CD14-positive monocyte (primary cell): ENCODE data around the gene SLIT3. TPM values are rescaled to one million over a fixed set of nuclear protein-coding genes. Genes with fewer than 3 reads are reported as not detected.
"Not testable (repeated sequence)": the region's sequence is repeated elsewhere in the genome, so short reads cannot be mapped to it uniquely, and the experiment has no call there.

Experiments
- DNase-seq, 3 donors: peaks; one replicate each; pipeline ENCODE4 v3.0.0-alpha.2; 2011 to 2022
- H2AFZ ChIP-seq: 2 replicates; pipeline ENCODE4 v1.6.0; 2012; ENCODE audit warnings: mild to moderate bottlenecking, low read depth, low read length, inconsistent platforms; ENCODE audit not compliant: insufficient read depth, poor library complexity, severe bottlenecking
- H3K27ac ChIP-seq, 2 donors: 1 replicate in 1 of 2; 2 replicates in 1 of 2; pipeline ENCODE4 v1.5.1; 2012 to 2013; ENCODE audit warnings: low read length in 2 of 2, control low read depth in 1 of 2, inconsistent platforms in 1 of 2, low read depth in 1 of 2, mild to moderate bottlenecking in 1 of 2
- H3K27me3 ChIP-seq, 2 donors: one replicate each; pipeline versions ENCODE4 v1.6.0 to v1.6.1; 2011 to 2013; ENCODE audit warnings: low read length in 2 of 2; ENCODE audit not compliant: control insufficient read depth in 2 of 2, insufficient read depth in 2 of 2
- H3K36me3 ChIP-seq, 2 donors: replicated peaks in 1 of 2; 1 replicate in 1 of 2; 2 replicates in 1 of 2; pipeline versions ENCODE4 v1.5.1 to v1.6.1; 2012 to 2013; ENCODE audit warnings: low read length in 2 of 2, control low read depth in 1 of 2, inconsistent platforms in 1 of 2, mild to moderate bottlenecking in 1 of 2; ENCODE audit not compliant: insufficient read depth in 2 of 2, control insufficient read depth in 1 of 2
- H3K4me1 ChIP-seq, 2 donors: 1 replicate in 1 of 2; 2 replicates in 1 of 2; pipeline versions ENCODE4 v1.5.1 to v1.6.1; 2012 to 2013; ENCODE audit warnings: low read length in 2 of 2, control low read depth in 1 of 2, inconsistent platforms in 1 of 2, mild to moderate bottlenecking in 1 of 2, moderate library complexity in 1 of 2; ENCODE audit not compliant: insufficient read depth in 2 of 2, control insufficient read depth in 1 of 2
- H3K4me2 ChIP-seq: replicated peaks from 2 replicates; pipeline ENCODE3; 2012; ENCODE audit warnings: low read length, moderate library complexity, mild to moderate bottlenecking; ENCODE audit not compliant: poor library complexity, severe bottlenecking; ENCODE audit errors: extremely low read depth
- H3K4me3 ChIP-seq, 3 experiments: fragments of 200-600 bp in 1 of 3; sonication (generic) in 1 of 3; replicated peaks in 1 of 3; 1 replicate in 2 of 3; 2 replicates in 1 of 3; pipeline ENCODE4 v1.5.1; 2011 to 2013; ENCODE audit warnings: low read length in 3 of 3, mild to moderate bottlenecking in 3 of 3, control low read depth in 2 of 3, low read depth in 2 of 3, inconsistent platforms in 1 of 3, moderate library complexity in 1 of 3
- H3K79me2 ChIP-seq: 2 replicates; pipeline ENCODE4 v1.6.0; 2012; ENCODE audit warnings: mild to moderate bottlenecking, control low read depth, inconsistent platforms, low read length, moderate library complexity; ENCODE audit not compliant: insufficient read depth
- H3K9ac ChIP-seq: 2 replicates; pipeline ENCODE4 v1.6.0; 2017; ENCODE audit warnings: low read length, mild to moderate bottlenecking; ENCODE audit not compliant: insufficient read depth, poor library complexity, severe bottlenecking
- H3K9me3 ChIP-seq, 2 donors: replicated peaks in 1 of 2; 1 replicate in 1 of 2; 2 replicates in 1 of 2; pipeline versions ENCODE4 v1.5.1 to v1.6.1; 2012 to 2013; ENCODE audit warnings: low read length in 2 of 2, control low read depth in 1 of 2; ENCODE audit not compliant: control insufficient read depth in 1 of 2, insufficient read depth in 1 of 2
- H4K20me1 ChIP-seq: 2 replicates; pipeline ENCODE4 v1.6.0; 2012; ENCODE audit warnings: mild to moderate bottlenecking, low read length, control low read depth, moderate library complexity; ENCODE audit not compliant: insufficient read depth
- H3K27ac Mint-ChIP-seq, 7 donors: one replicate each; pipeline ENCODE4 v1.8.0; 2020; ENCODE audit warnings: mild to moderate bottlenecking in 7 of 7, mixed read lengths in 7 of 7, moderate library complexity in 6 of 7, inconsistent platforms in 2 of 7
- H3K27me3 Mint-ChIP-seq, 3 donors: one replicate each; pipeline ENCODE4 v1.8.0; 2021 to 2022; ENCODE audit warnings: low read depth in 3 of 3, mild to moderate bottlenecking in 3 of 3, mixed read lengths in 3 of 3, moderate library complexity in 3 of 3, inconsistent platforms in 1 of 3
- H3K36me3 Mint-ChIP-seq, 2 donors: one replicate each; pipeline ENCODE4 v1.8.0; 2020; ENCODE audit warnings: mixed read lengths in 2 of 2, inconsistent platforms in 1 of 2, mild to moderate bottlenecking in 1 of 2
- H3K4me1 Mint-ChIP-seq: one replicate; pipeline ENCODE4 v1.8.0; 2020; ENCODE audit warnings: mild to moderate bottlenecking, mixed read lengths
- H3K4me3 Mint-ChIP-seq, 2 donors: one replicate each; pipeline ENCODE4 v1.8.0; 2020; ENCODE audit warnings: mild to moderate bottlenecking in 2 of 2, mixed read lengths in 2 of 2, moderate library complexity in 1 of 2
- H3K9me3 Mint-ChIP-seq, 7 donors: one replicate each; pipeline ENCODE4 v1.8.0; 2020 to 2022; ENCODE audit warnings: mixed read lengths in 7 of 7, mild to moderate bottlenecking in 6 of 7, moderate library complexity in 6 of 7, inconsistent platforms in 2 of 7
- CTCF ChIP-seq: fragments of 200-600 bp; IDR thresholded peaks from one replicate; pipeline ENCODE4 v1.8.0; 2022; ENCODE audit warnings: antibody characterized with exemption, mild to moderate bottlenecking
- WGBS: methylation state at CpG from one replicate; pipeline ENCODE4 v1.1.5; 2013; ENCODE audit warnings: missing lambda C conversion rate; ENCODE audit not compliant: insufficient coverage; 5-methylcytosine and 5-hydroxymethylcytosine counted together
- intact Hi-C, 2 donors: fragments of 100-400 bp; cut with micrococcal nuclease; formaldehyde crosslinking; loops; one replicate each; pipeline versions ENCODE4 v1.15.0 to v1.15.1; 2023
- polyA plus RNA-seq, 3 donors: library from polyadenylated mRNA; depleted of rRNA in 1 of 3; unstranded in 2 of 3; stranded (reverse) in 1 of 3; fragments of 300-500 nt in 2 of 3; fragments of >200 nt in 1 of 3; fragmentation: Illumina TruSeq in 2 of 3; gene quantifications; 1 replicate in 2 of 3; 2 replicates in 1 of 3; pipeline ENCODE4 v1.2.3, GENCODE V29; 2012 to 2021

SLIT3 gene
- polyA plus RNA-seq, 3 donors: not detected

- Histone ChIP-seq H3K36me3 (no peaks in the 10 kb centered on the region), H2AFZ (no peak overlapping the region), H4K20me1 (no peaks in the 10 kb centered on the region), H3K27ac (no peak overlapping the region), H3K27me3 (no peaks in the 10 kb centered on the region), H3K9me3 (no peaks in the 10 kb centered on the region), H3K4me2 (no peak overlapping the region), H3K4me3 (no peak overlapping the region), H3K4me1 (no peaks in the 10 kb centered on the region), H3K9ac (no peak overlapping the region), H3K79me2 (no peaks in the 10 kb centered on the region)
- no peak for DNase-seq
- H3K36me3 Mint-ChIP-seq: no peaks in the 10 kb centered on the region
- H3K4me1 Mint-ChIP-seq: no peaks in the 10 kb centered on the region
- H3K4me3 Mint-ChIP-seq: no peak overlapping the region
- intact Hi-C loops: no loop called here
- peaks cover 0 to 4% (median 2%) of the 10 kb centered on the region in 3 donors for H3K27me3 Mint-ChIP-seq
- 90% methylated on average over 5 of the region's 8 CpGs for WGBS
- no peak overlapping the region for H3K27ac Mint-ChIP-seq
- no peak for TF ChIP-seq CTCF
- H3K9me3 Mint-ChIP-seq: peaks cover 0 to 7% (median 2%) of the 10 kb centered on the region in 7 donors
Measured at GRCh38 chr5:169216866-169217265, 84.1 kb downstream of the SLIT3 start.

- Histone ChIP-seq H3K9me3 (no peaks in the 10 kb centered on the region), H3K9ac (no peak overlapping the region), H3K79me2 (no peaks in the 10 kb centered on the region), H3K4me1 (no peaks in the 10 kb centered on the region), H3K4me3 (no peak overlapping the region), H2AFZ (no peak overlapping the region), H3K36me3 (no peaks in the 10 kb centered on the region), H4K20me1 (no peaks in the 10 kb centered on the region), H3K4me2 (no peak overlapping the region), H3K27me3 (no peaks in the 10 kb centered on the region), H3K27ac (no peak overlapping the region)
- no peaks in the 10 kb centered on the region for H3K4me1 Mint-ChIP-seq
- no peak for TF ChIP-seq CTCF
- peaks cover 0 to 2% (median 1%) of the 10 kb centered on the region in 3 donors for H3K27me3 Mint-ChIP-seq
- no peak overlapping the region for H3K4me3 Mint-ChIP-seq
- no peak overlapping the region for H3K27ac Mint-ChIP-seq
- intact Hi-C loops: no loop called here
- DNase-seq: no peak
- no peaks in the 10 kb centered on the region for H3K36me3 Mint-ChIP-seq
- H3K9me3 Mint-ChIP-seq: peaks cover 0 to 16% (median 2%) of the 10 kb centered on the region in 7 donors
Measured at GRCh38 chr5:169213479-169213878, 87.5 kb downstream of the SLIT3 start.

- not testable (repeated sequence) for H3K4me1 Mint-ChIP-seq, DNase-seq
Measured at GRCh38 chr5:169211761-169212160, 89.2 kb downstream of the SLIT3 start.

More at GRCh38 chr5:169211761-169212160, 89.2 kb downstream of the SLIT3 start:
- H3K79me2 ChIP-seq, H3K4me3 Mint-ChIP-seq, H4K20me1 ChIP-seq, H3K27ac ChIP-seq, H3K9ac ChIP-seq, H3K27ac Mint-ChIP-seq, H3K4me3 ChIP-seq, H3K27me3 ChIP-seq, H3K36me3 Mint-ChIP-seq, H2AFZ ChIP-seq, H3K27me3 Mint-ChIP-seq, H3K36me3 ChIP-seq, H3K4me2 ChIP-seq, H3K9me3 ChIP-seq, intact Hi-C loops, H3K4me1 ChIP-seq: not testable (repeated sequence)
- H3K9me3 Mint-ChIP-seq: peaks cover 2 to 16% (median 4%) of the 10 kb centered on the region in 7 donors
- no CpG with 5 or more reads among the region's 3 CpGs for WGBS
